IMR-90 (cell line): ENCODE measurements around the gene MED4. TPM values are rescaled to one million over a fixed set of nuclear protein-coding genes. Genes with fewer than 3 reads are reported as not detected.

ENCODE experiments used
- ATAC-seq: fragments of 200-7000 bp; cut with Tn5 transposase; 2 replicates; pipeline ENCODE4 v1.9.1; 2020; ENCODE audit warnings: low read depth, mild to moderate bottlenecking, moderate library complexity
- BruUV-seq: library from RNA; stranded (reverse); fragments of 400-500 nt; replicated peaks from 2 replicates; lab custom pipeline; 2021; lab: Mats Ljungman, UMichigan
- CTCF ChIA-PET: fragments of 300-600 bp; formaldehyde crosslinking; extraction: SDS; loops from one replicate; lab custom pipeline; 2021; ENCODE audit warnings: antibody characterized with exemption; lab: Yijun Ruan, JAX
- POLR2A ChIA-PET: fragments of 300-600 bp; sonication (Branson Sonifier 250); formaldehyde crosslinking; loops from one replicate; lab custom pipeline; 2022; ENCODE audit warnings: antibody characterized with exemption; ENCODE audit not compliant: unreplicated experiment; lab: Charles Lee
- DNase-seq: peaks from one replicate; pipeline ENCODE4 v3.0.0; 2013
- H2AFZ ChIP-seq: replicated peaks from 2 replicates; pipeline ENCODE3; 2013; ENCODE audit warnings: low read length, mild to moderate bottlenecking; ENCODE audit not compliant: poor library complexity
- H2AK5ac ChIP-seq: 2 replicates; pipeline ENCODE4 v1.6.1; 2013; ENCODE audit warnings: low read depth, low read length, inconsistent platforms
- H2AK9ac ChIP-seq: replicated peaks from 2 replicates; pipeline ENCODE3; 2013; ENCODE audit warnings: mild to moderate bottlenecking, low read depth, low read length, moderate library complexity; ENCODE audit not compliant: poor library complexity
- H2BK120ac ChIP-seq: 2 replicates; pipeline ENCODE4 v1.6.1; 2013; ENCODE audit warnings: low read depth, low read length, inconsistent platforms
- H2BK15ac ChIP-seq: 3 replicates; pipeline ENCODE4 v1.6.1; 2013; ENCODE audit warnings: low read depth, low read length, inconsistent platforms
- H2BK20ac ChIP-seq: 2 replicates; pipeline ENCODE4 v1.6.1; 2013; ENCODE audit warnings: low read depth, mild to moderate bottlenecking, inconsistent platforms, low read length, moderate library complexity
- H2BK5ac ChIP-seq: 2 replicates; pipeline ENCODE4 v1.6.1; 2013; ENCODE audit warnings: mild to moderate bottlenecking, low read depth, low read length, inconsistent platforms; ENCODE audit not compliant: poor library complexity, severe bottlenecking
- H3K14ac ChIP-seq: replicated peaks from 2 replicates; pipeline ENCODE4 v1.6.1; 2013; ENCODE audit warnings: low read depth, low read length, inconsistent platforms
- H3K18ac ChIP-seq: 2 replicates; pipeline ENCODE4 v1.6.1; 2013; ENCODE audit warnings: low read depth, low read length, control low read depth
- H3K23ac ChIP-seq: 2 replicates; pipeline ENCODE4 v1.6.1; 2013; ENCODE audit warnings: low read depth, low read length, inconsistent platforms
- H3K27ac ChIP-seq: 2 replicates; pipeline ENCODE4 v1.5.1; 2013; ENCODE audit warnings: mild to moderate bottlenecking, control low read depth, low read length; ENCODE audit not compliant: insufficient read depth
- H3K27me3 ChIP-seq: 2 replicates; pipeline ENCODE4 v1.6.1; 2013; ENCODE audit warnings: low read length; ENCODE audit not compliant: control insufficient read depth, insufficient read depth
- H3K36me3 ChIP-seq: 2 replicates; pipeline ENCODE4 v1.6.1; 2013; ENCODE audit warnings: low read length, mixed read lengths; ENCODE audit not compliant: control insufficient read depth, insufficient read depth
- H3K4ac ChIP-seq: 2 replicates; pipeline ENCODE4 v1.6.1; 2013; ENCODE audit warnings: low read depth, low read length, inconsistent platforms
- H3K4me1 ChIP-seq: 2 replicates; pipeline ENCODE4 v1.6.1; 2013; ENCODE audit warnings: low read length, mixed read lengths; ENCODE audit not compliant: control insufficient read depth, insufficient read depth
- H3K4me2 ChIP-seq: 2 replicates; pipeline ENCODE4 v1.6.1; 2013; ENCODE audit warnings: low read depth, mild to moderate bottlenecking, control low read depth, low read length, moderate library complexity
- H3K4me3 ChIP-seq: 2 replicates; pipeline ENCODE4 v1.5.1; 2013; ENCODE audit warnings: low read depth, mild to moderate bottlenecking, control low read depth, low read length, moderate library complexity; ENCODE audit not compliant: insufficient read depth
- H3K56ac ChIP-seq: 2 replicates; pipeline ENCODE4 v1.6.1; 2013; ENCODE audit warnings: low read length, inconsistent platforms; ENCODE audit not compliant: insufficient read depth; ENCODE audit errors: extremely low read depth
- H3K79me1 ChIP-seq, 2 experiments: 2 replicates each; pipeline ENCODE4 v1.6.1; 2013; ENCODE audit warnings: low read length in 2 of 2, inconsistent platforms in 1 of 2, low read depth in 1 of 2
- H3K9ac ChIP-seq: 2 replicates; pipeline ENCODE4 v1.6.1; 2013; ENCODE audit warnings: low read depth, low read length, control low read depth
- H3K9me1 ChIP-seq: 2 replicates; pipeline ENCODE4 v1.6.1; 2013; ENCODE audit warnings: low read length, inconsistent platforms; ENCODE audit not compliant: insufficient read depth
- H3K9me3 ChIP-seq: 2 replicates; pipeline ENCODE4 v1.6.1; 2013; ENCODE audit warnings: low read length; ENCODE audit not compliant: control insufficient read depth, insufficient read depth
- H4K20me1 ChIP-seq: 2 replicates; pipeline ENCODE4 v1.6.1; 2013; ENCODE audit warnings: low read length, inconsistent platforms; ENCODE audit not compliant: insufficient read depth
- H4K5ac ChIP-seq: 2 replicates; pipeline ENCODE4 v1.6.1; 2013; ENCODE audit warnings: mild to moderate bottlenecking, low read depth, low read length, control low read depth
- H4K8ac ChIP-seq, 2 experiments: 2 replicates each; pipeline ENCODE4 v1.6.1; 2013; ENCODE audit warnings: low read depth in 2 of 2, low read length in 2 of 2, control low read depth in 1 of 2, inconsistent platforms in 1 of 2
- H4K91ac ChIP-seq: 2 replicates; pipeline ENCODE4 v1.6.1; 2013; ENCODE audit warnings: low read depth, low read length, inconsistent platforms; ENCODE audit not compliant: insufficient read depth
- BHLHE40 ChIP-seq: fragments of 150-350 bp; IDR thresholded peaks from 2 replicates; pipeline ENCODE4 v1.6.1; 2016; ENCODE audit warnings: mild to moderate bottlenecking, low read depth, low read length
- FOS ChIP-seq: fragments of 150-350 bp; IDR thresholded peaks from 2 replicates; pipeline ENCODE4 v1.6.1; 2016; ENCODE audit warnings: low read depth, low read length
- RFX5 ChIP-seq: IDR thresholded peaks from 2 replicates; pipeline ENCODE4 v1.8.0; 2012; ENCODE audit warnings: low read depth, mild to moderate bottlenecking, low read length, moderate library complexity
- WGBS, 2 experiments: methylation state at CpG; one replicate each; pipeline versions ENCODE4 v1.1.5 to v1.1.7; 2013; ENCODE audit warnings: missing lambda C conversion rate in 2 of 2; ENCODE audit not compliant: insufficient read length in 1 of 2; ENCODE audit errors: extremely low coverage in 2 of 2; 5-methylcytosine and 5-hydroxymethylcytosine counted together
- dilution Hi-C: fragments of 300-500 bp; cut with HindIII; formaldehyde crosslinking; loops from one replicate; pipeline ENCODE4 v1.14.3; 2018; ENCODE audit warnings: low sequenced_read_pairs; ENCODE audit not compliant: unreplicated experiment
- in situ Hi-C: fragments of 300-500 bp; cut with MboI; formaldehyde crosslinking; loops from 3 replicates; pipeline ENCODE4 v1.14.3; 2019; ENCODE audit warnings: low sequenced_read_pairs, inconsistent platforms, mixed read lengths
- intact Hi-C: fragments of 100-400 bp; cut with micrococcal nuclease; formaldehyde crosslinking; loops from 2 replicates; pipeline ENCODE4 v1.10.0; 2022
- polyA plus RNA-seq, 3 experiments: library from polyadenylated mRNA; depleted of rRNA; stranded (reverse); fragments of >200 nt; gene quantifications; 2 replicates each; pipeline ENCODE4 v1.2.3, GENCODE V29; 2012; ENCODE audit warnings: low replicate concordance in 1 of 3
- total RNA-seq: library from RNA; depleted of rRNA; stranded (reverse); fragments of >200 nt; gene quantifications from 2 replicates; pipeline ENCODE4 v1.2.3, GENCODE V29; 2012

The MED4 gene
- total and polyA plus RNA-seq, 2 of the 4 experiments (the other 2 are of a cell fraction): 25.3 to 40.5 TPM

GRCh38 chr13:48118030-48118429 lies 23.1 kb upstream of the MED4 start:
- no peak overlapping the region for H3K4me2 ChIP-seq
- POLR2A ChIA-PET: interaction anchor here (0.6 kb wide), 1 partner anchor 37 kb away, joined by 3 read pairs; no protein-coding TSS in a partner anchor
- no peak overlapping the region for H4K91ac ChIP-seq
- intact Hi-C loops (no loop called here), in situ Hi-C loops (no loop called here), dilution Hi-C loops (no loop called here)
- ATAC-seq (no peak), DNase-seq (no peak)
- WGBS, 2 experiments: 52% methylated on average over 2 of the region's 5 CpGs; no CpG with 5 or more reads in 1 of the 2 experiments
- H3K4ac ChIP-seq: no peak overlapping the region
- no peak overlapping the region for H2BK15ac ChIP-seq
- no peaks in the 10 kb centered on the region for H3K79me1 ChIP-seq
- no peak overlapping the region for H2BK120ac ChIP-seq
- no peak overlapping the region for H3K4me3 ChIP-seq
- H4K20me1 ChIP-seq: no peaks in the 10 kb centered on the region
- no peaks in the 10 kb centered on the region for H3K36me3 ChIP-seq
- H3K9me3 ChIP-seq: no peaks in the 10 kb centered on the region
- H2BK20ac ChIP-seq: no peak overlapping the region
- H3K4me1 ChIP-seq: no peaks in the 10 kb centered on the region
- no peak for TF ChIP-seq FOS
- no peak for TF ChIP-seq RFX5
- TF ChIP-seq BHLHE40: no peak
- no peak overlapping the region for H3K14ac ChIP-seq
- no peak overlapping the region for H3K56ac ChIP-seq
- H4K8ac ChIP-seq: no peak overlapping the region
- H4K5ac ChIP-seq: no peak overlapping the region
- H3K27ac ChIP-seq: no peak overlapping the region
- H3K9ac ChIP-seq: no peak overlapping the region
- H2AFZ ChIP-seq: no peak overlapping the region
- H3K9me1 ChIP-seq: no peaks in the 10 kb centered on the region
- H3K18ac ChIP-seq: no peak overlapping the region
- H2AK9ac ChIP-seq: no peak overlapping the region
- H3K23ac ChIP-seq: no peak overlapping the region
- no TSS peak for BruUV-seq
- peaks cover 8% of the 10 kb centered on the region for H3K27me3 ChIP-seq
- H2BK5ac ChIP-seq: no peak overlapping the region
- H2AK5ac ChIP-seq: no peak overlapping the region
- CTCF ChIA-PET: no interaction called here
